T-helper 17 cell (primary cell): Measurements from ENCODE around the gene RXRG. TPM values are rescaled to one million over a fixed set of nuclear protein-coding genes. Genes with fewer than 3 reads are reported as not detected.
A peak's percentile ranks its signal among the peaks of the same experiment; 100 is the strongest.

Experiments used
- ATAC-seq: fragments of 150-1000 bp; cut with Tn5 transposase; 2 replicates; pipeline ENCODE4 v1.10.0; 2021; ENCODE audit warnings: mild to moderate bottlenecking, moderate library complexity
- DNase-seq, 3 donors: peaks; one replicate each; pipeline versions ENCODE4 v3.0.0 to v3.0.0-alpha.2; 2020 to 2021
- H3K9me3 ChIP-seq: one replicate; pipeline ENCODE4 v1.7.0; 2013; ENCODE audit warnings: low read length, mild to moderate bottlenecking; ENCODE audit not compliant: control insufficient read depth, poor library complexity, severe bottlenecking
- H3K27ac Mint-ChIP-seq: one replicate; pipeline ENCODE4 v1.8.0; 2022; ENCODE audit warnings: mild to moderate bottlenecking, moderate library complexity, mixed read lengths
- H3K27me3 Mint-ChIP-seq: one replicate; pipeline ENCODE4 v1.8.0; 2022; ENCODE audit warnings: mixed read lengths
- H3K36me3 Mint-ChIP-seq: one replicate; pipeline ENCODE4 v1.8.0; 2022; ENCODE audit warnings: low read depth, mixed read lengths
- H3K4me1 Mint-ChIP-seq: one replicate; pipeline ENCODE4 v1.8.0; 2022; ENCODE audit warnings: mild to moderate bottlenecking, mixed read lengths
- H3K4me3 Mint-ChIP-seq: one replicate; pipeline ENCODE4 v1.8.0; 2022; ENCODE audit warnings: mild to moderate bottlenecking, moderate library complexity, mixed read lengths
- total RNA-seq, 4 donors: library from RNA in 2 of 4; stranded (reverse) in 2 of 4; gene quantifications; one replicate each; pipeline ENCODE4 v1.2.3 and lab custom pipeline; 2022 to 2026

RXRG gene
- total RNA-seq, 2 donors from 2014 or later = not detected

- Mint-ChIP-seq H3K27me3 (peaks cover 86% of the 10 kb centered on the region), H3K4me3 (no peak overlapping the region), H3K4me1 (peaks cover 7% of the 10 kb centered on the region), H3K36me3 (peaks cover 12% of the 10 kb centered on the region), H3K27ac (no peak overlapping the region)
- no peaks in the 10 kb centered on the region for H3K9me3 ChIP-seq
- ATAC-seq = peak; percentile 71
- peak; percentile 32 to 51 (median 33) for DNase-seq
Observed at GRCh38 chr1:165369255-165369848, 75.6 kb downstream of the RXRG start.

GRCh38 chr1:165367375-165367993, 77.4 kb downstream of the RXRG start:
- Mint-ChIP-seq H3K27me3 (peaks cover 81% of the 10 kb centered on the region), H3K4me3 (no peak overlapping the region), H3K27ac (no peak overlapping the region), H3K4me1 (peaks cover 11% of the 10 kb centered on the region), H3K36me3 (peaks cover 18% of the 10 kb centered on the region)
- DNase-seq (peak; percentile 61 to 75 (median 63)), ATAC-seq (peak; percentile 84)
- no peaks in the 10 kb centered on the region for H3K9me3 ChIP-seq

DNA sequence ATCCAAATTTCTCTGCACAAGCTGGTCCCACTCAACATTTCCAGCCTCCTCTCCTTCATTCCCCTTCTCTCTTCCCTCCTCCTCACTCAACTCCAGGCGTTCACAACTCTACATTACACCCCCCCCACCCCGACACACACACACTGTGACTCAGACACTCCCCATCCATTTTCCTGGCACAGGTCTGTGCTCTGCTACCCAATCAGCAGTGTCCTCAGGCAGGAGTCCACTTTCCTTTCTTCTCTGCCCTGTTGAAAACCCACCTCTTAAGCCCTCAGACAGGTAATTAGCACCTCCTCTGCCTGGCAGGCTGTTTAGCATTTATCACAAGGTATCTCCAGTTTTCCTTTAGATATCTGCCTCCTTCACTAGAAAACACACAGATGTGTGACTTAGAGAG, 79.6 kb downstream of the RXRG start:
- Mint-ChIP-seq H3K36me3 (peaks cover 10% of the 10 kb centered on the region), H3K4me3 (no peak overlapping the region), H3K27me3 (peaks cover 78% of the 10 kb centered on the region), H3K4me1 (peaks cover 7% of the 10 kb centered on the region), H3K27ac (no peak overlapping the region)
- ATAC-seq = no peak
- H3K9me3 ChIP-seq = no peaks in the 10 kb centered on the region
- no peak for DNase-seq

DNA sequence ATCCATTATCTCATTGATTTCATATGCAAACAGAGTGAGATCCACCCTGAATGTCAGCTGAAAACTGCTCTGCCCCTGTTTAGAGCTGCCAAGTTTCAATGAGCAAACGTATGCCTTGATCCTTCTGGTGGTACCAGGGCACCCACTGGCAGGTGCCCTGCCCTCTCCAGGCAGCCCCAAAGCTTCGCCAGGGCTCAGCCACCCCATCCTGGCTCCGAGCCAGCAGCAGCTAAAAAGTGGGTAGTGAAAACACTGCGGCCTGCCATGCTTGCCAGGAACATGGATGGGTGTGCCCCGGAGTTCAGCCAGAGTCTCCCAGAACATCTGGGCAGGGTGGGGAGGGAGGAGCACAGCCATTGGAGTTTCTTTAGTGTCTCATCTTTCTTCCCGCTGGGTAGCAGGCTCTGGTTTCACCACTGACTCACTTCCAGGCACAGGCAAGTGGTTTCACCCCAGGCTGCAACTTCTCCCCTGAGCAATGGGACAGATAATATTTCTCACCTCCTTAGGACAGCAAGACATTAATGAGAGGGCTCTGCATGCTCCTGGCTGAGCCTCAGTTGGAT, 80.3 kb downstream of the RXRG start:
- H3K27me3 Mint-ChIP-seq = peaks cover 80% of the 10 kb centered on the region
- no peak for ATAC-seq
- no peaks in the 10 kb centered on the region for H3K9me3 ChIP-seq
- DNase-seq = no peak
- H3K36me3 Mint-ChIP-seq = peaks cover 10% of the 10 kb centered on the region
- H3K4me1 Mint-ChIP-seq = peaks cover 7% of the 10 kb centered on the region
- H3K4me3 Mint-ChIP-seq = no peak overlapping the region
- no peak overlapping the region for H3K27ac Mint-ChIP-seq

- DNase-seq = no peak
- peaks cover 85% of the 10 kb centered on the region for H3K27me3 Mint-ChIP-seq
Observed at GRCh38 chr1:165356876-165357275, 88.0 kb downstream of the RXRG start.

GRCh38 chr1:165355977-165356811, 88.7 kb downstream of the RXRG start, which contains the start of gene LMX1A:
TSS of gene LMX1A (minus strand) at chr1:165356715. CDS start at chr1:165355559, 1,156 bp downstream.
- Mint-ChIP-seq H3K4me1 (peaks cover 19% of the 10 kb centered on the region), H3K27me3 (peaks cover 87% of the 10 kb centered on the region), H3K27ac (no peak within 1 kb of the TSS), H3K36me3 (peaks cover 2% of the 10 kb centered on the region), H3K4me3 (peak within 1 kb of the TSS; percentile 43)
- no peak for ATAC-seq
- DNase-seq = no peak
- no peaks in the 10 kb centered on the region for H3K9me3 ChIP-seq

More at GRCh38 chr1:165356876-165357275, 88.0 kb downstream of the RXRG start:
- Mint-ChIP-seq H3K27ac (no peak overlapping the region), H3K4me1 (peaks cover 16% of the 10 kb centered on the region), H3K36me3 (peaks cover under 1% of the 10 kb centered on the region), H3K4me3 (no peak overlapping the region)
- ATAC-seq = no peak
- no peaks in the 10 kb centered on the region for H3K9me3 ChIP-seq

DNA sequence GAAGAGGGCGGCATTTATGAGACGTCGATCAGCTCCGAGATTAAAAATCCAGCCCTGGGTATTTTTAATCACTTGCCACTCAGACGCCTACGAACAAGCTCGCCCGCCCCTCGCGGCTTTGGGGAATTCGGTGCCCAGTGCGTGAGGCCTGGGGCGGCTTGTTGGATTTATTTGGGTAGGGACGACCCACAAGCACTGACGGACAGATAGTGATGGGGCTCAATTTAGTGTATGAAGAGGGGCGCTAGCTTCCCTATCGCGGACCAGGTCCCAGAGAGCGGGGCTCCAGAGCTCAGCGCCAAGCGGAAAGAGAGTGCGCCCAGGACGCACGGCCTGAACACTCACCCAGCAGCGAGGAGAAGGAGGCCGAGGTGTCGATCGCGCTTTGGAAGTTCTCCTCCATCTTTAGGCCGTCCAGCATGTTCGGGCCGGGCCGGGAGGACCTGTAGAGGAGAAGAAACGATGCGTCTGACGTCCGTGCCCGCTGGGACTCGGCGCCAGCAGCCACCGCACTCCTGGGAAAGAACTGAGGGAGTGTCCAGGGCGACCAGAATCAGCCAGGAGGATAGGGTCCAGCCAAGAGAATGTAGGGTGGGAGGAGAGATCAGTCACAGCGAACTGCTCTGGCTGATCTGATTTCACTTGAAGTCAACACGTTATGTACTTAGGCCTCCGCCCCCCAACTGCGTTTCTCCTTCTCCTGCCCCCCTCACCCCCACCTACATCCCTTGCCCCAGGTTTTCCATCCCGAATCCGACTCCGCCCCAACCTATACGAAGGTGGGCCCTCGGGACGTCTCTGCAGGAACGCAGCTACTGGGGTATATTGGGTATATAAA, 89.6 kb downstream of the RXRG start:
- H3K4me1 Mint-ChIP-seq = peaks cover 19% of the 10 kb centered on the region
- no peak overlapping the region for H3K27ac Mint-ChIP-seq
- no peaks in the 10 kb centered on the region for H3K9me3 ChIP-seq
- DNase-seq (no peak), ATAC-seq (no peak)
- peaks cover 83% of the 10 kb centered on the region for H3K27me3 Mint-ChIP-seq
- peak overlapping the region; percentile 43 for H3K4me3 Mint-ChIP-seq
- H3K36me3 Mint-ChIP-seq = peaks cover 2% of the 10 kb centered on the region

GRCh38 chr1:165354739-165355138, 90.2 kb downstream of the RXRG start:
- Mint-ChIP-seq H3K27ac (no peak overlapping the region), H3K36me3 (peaks cover 2% of the 10 kb centered on the region), H3K4me1 (peaks cover 19% of the 10 kb centered on the region), H3K4me3 (no peak overlapping the region), H3K27me3 (peaks cover 83% of the 10 kb centered on the region)
- DNase-seq = no peak
- no peak for ATAC-seq
- no peaks in the 10 kb centered on the region for H3K9me3 ChIP-seq

DNA sequence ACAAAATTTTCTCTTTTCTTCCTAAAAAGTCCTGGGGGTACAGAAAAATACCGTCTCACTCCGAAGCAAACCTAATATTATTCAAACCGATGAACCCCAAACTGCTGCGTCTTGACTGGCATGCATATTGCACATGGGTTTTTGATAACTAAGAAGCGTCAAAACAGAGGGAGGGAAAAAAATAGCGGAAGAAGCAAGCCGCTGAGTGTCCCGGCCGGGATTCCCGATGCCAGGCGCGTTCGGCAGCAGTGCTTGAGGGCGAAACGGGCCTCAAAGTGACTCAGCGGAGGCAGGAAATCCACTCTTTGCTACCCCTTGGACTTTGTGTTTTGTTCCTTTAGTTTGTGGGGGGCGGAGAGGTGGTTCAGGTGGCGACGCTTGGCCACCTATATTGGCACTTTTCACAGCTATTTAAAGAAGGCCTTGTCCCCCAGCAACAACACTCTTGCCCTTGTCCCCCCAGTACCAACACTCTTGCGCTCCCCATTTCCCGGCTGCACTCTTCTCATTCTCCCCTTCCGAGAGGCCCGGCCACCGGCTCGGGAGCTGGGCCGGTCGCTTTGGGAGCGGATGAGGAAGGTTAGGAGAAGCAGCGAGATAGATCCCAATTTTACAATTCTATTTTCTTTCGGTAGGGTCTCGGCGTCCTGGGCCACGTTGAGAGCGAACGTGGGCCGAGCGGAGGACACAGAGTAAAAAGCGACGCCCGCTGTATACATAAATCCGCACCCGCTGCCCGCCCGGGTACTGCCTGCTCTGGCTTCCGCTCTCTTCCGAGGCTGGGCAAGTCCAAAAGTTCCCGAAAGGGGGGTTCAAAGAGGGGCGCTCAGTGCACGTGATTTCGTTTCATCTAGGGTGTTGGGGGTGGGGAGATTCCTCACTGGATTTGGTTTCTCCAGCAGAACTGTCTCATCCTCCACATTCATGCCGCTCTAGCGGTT, 90.9 kb downstream of the RXRG start:
- Mint-ChIP-seq H3K27me3 (peaks cover 85% of the 10 kb centered on the region), H3K4me3 (no peak overlapping the region)

DNA sequence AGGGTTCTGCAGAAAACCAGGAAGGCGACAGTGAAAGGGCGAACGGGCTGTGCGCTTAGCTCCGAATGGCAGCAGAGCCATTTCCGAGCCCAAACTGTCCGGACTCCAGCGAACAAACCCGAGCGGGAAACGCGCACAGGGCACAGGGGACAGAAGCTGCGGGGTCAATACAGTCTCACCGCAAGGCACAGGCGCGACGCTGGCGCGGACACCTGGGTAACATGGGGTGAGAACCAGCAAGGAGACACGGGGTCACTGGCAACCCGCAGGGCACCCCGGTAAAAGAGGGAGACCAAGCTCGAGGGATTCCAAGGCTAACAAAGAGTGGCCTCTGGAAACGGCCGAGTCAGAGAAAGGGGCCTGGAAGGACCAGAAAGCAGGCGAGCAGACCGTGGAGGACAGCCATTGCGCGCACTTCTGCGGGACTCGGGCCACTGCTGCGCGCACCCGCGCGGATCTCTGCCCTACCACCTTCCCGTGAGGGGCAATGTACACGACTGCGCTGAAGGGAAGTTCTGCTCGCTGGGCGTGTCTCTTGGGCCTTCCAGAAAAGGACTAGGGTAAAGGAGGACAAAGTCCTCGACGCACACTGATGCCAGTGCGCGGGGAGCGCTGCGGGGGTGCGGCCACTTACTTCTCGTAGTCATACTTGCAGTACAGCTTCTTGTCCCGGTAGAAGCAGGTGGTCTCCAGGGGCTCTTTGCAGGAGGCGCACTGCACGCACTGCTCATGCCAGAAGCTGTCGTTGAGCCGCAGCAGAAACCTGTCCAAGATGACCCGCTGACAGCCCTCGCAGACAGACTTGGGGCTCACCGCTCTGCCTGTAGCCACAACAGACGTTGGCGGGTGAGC, 92.3 kb downstream of the RXRG start:
- H3K36me3 Mint-ChIP-seq = peaks cover 2% of the 10 kb centered on the region
- no peaks in the 10 kb centered on the region for H3K9me3 ChIP-seq
- DNase-seq = no peak
- no peak overlapping the region for H3K4me3 Mint-ChIP-seq
- no peak for ATAC-seq
- H3K27ac Mint-ChIP-seq = no peak overlapping the region
- H3K27me3 Mint-ChIP-seq = peaks cover 86% of the 10 kb centered on the region
- H3K4me1 Mint-ChIP-seq = peaks cover 19% of the 10 kb centered on the region

More for the DNA sequence above, 90.9 kb downstream of the RXRG start:
- H3K4me1 Mint-ChIP-seq = peaks cover 19% of the 10 kb centered on the region
- H3K9me3 ChIP-seq = no peaks in the 10 kb centered on the region
- ATAC-seq (no peak), DNase-seq (no peak)
- no peak overlapping the region for H3K27ac Mint-ChIP-seq
- H3K36me3 Mint-ChIP-seq = peaks cover 2% of the 10 kb centered on the region

DNA sequence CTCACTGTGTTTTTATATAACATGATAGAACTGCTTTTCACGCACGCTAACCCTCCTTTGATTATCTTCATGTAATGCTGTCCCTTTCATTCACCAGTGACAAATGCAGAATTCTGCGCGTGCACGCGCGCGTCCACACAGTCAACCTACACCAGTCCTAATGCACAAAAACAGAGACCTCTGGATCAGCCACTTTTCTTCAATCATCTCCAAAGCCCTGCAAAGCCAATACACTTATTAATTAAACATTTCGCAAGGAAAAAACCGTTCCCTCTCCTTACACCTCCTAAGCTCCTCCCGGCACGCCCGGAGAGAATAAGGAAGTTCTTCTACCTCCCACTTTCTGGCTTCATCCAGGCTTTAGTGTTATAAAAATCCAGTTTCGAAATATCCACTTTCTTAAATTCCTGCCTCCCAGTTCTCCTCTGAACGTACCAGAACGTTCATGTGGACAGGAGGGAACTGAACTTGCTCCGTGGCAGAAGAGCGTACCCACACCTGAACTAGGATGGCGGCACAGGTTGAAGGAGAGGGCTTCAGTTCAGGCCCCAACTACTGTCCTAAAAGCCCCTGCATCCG, 93.0 kb downstream of the RXRG start:
- H3K27ac Mint-ChIP-seq = no peak overlapping the region

More for the DNA sequence above, 93.0 kb downstream of the RXRG start:
- Mint-ChIP-seq H3K27me3 (peaks cover 86% of the 10 kb centered on the region), H3K4me3 (no peak overlapping the region), H3K36me3 (peaks cover 5% of the 10 kb centered on the region), H3K4me1 (peaks cover 19% of the 10 kb centered on the region)
- DNase-seq (no peak), ATAC-seq (no peak)
- no peaks in the 10 kb centered on the region for H3K9me3 ChIP-seq
